ENCODE data around the gene NPAS3.

The NPAS3 gene

DNA sequence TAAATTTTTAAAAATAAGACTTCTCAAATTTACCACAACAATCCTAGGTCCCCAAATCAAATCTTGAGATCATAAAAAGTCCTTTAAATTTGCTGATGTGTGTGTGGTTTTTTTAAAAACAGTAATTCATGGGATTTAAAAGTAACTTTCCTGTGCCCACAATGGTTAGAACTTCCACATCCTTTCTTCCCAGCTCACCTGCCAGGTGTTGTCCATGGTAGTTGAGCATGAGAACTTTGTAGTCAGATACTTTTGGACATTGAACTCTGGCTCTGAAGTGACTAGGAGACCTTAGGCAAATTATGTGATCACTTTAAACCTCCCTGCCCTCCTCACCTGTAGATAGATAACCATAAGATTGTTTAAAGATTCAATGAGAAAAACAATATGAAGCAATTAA, 253.2 kb downstream of the NPAS3 start:
- no peak for DNase-seq

DNA sequence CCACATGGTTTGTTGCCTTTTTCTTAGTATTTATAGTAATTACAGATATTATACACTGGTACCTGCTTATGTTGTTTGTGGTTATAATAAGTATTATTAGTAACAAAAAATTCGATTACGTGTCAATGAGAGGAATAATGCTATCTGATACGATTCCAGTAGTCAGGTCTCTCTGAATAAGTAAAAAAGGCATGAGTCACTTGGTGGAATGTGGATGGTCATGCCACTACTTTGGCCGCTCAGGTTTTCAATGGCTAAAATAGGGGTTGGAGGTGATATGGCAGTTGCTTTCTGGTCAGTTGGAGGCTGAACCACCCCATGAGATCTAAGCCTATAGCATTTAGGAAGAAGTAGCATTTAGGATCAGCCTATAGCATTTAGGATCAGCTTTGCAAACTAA, 255.9 kb downstream of the NPAS3 start:
- DNase-seq: no peak

DNA sequence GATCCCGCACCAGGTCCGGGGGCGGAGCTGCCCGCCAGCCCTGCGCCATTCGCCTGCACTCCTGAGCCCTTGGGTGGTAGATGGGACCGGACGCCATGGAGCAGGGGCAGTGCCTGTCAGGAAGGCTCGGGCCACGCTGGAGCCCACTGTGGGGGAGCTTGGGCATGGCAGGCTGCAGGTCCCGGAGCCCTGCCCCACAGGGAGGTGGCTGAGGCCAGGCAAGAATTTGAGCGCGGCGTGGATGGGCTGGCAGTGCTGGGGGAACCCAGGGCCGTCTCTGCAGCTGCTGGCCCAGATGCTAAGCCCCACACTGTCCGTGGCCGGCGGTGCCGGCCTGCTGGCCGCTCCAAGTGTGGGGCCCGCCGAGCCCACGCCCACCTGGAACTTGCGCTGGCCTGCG, 260.0 kb downstream of the NPAS3 start:
- no peak for DNase-seq

DNA sequence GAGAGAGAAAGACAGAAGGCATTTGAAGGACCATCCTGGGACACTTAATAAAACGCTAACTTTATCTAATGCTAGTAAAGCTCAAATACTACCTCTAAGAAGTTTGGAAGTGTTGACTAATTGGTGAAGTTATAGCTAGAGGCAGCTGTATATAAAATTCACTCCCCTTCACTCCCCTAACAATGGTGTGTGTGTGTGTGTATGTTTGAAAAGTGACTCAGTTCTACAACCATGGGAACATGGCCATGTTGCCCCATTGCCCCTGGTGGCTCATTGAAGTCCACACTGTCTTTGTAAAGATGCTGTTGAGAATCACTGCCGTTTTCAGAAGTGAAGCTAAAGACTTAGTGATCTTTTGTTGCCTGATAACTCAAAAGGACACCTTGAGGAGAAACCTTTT, 262.4 kb downstream of the NPAS3 start:
- no peak for DNase-seq

DNA sequence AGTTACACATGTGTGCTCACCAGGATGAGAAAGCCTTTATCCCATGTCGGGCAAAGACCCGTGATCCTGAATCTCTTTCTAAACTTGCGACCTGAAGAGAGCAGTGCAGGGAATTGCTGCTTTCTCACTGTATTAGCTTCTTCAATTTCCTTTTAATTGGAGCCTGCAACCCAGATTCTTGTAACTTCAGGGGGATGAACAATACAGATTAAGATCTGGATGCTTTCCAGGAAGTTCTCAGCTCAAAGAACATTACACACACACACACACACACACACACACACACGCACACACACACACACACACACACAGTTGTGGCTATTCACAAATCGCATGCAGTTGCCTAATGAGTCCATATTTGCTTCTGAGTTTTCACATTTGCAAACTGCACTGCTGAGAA, 268.3 kb downstream of the NPAS3 start:
- DNase-seq: no peak

DNA sequence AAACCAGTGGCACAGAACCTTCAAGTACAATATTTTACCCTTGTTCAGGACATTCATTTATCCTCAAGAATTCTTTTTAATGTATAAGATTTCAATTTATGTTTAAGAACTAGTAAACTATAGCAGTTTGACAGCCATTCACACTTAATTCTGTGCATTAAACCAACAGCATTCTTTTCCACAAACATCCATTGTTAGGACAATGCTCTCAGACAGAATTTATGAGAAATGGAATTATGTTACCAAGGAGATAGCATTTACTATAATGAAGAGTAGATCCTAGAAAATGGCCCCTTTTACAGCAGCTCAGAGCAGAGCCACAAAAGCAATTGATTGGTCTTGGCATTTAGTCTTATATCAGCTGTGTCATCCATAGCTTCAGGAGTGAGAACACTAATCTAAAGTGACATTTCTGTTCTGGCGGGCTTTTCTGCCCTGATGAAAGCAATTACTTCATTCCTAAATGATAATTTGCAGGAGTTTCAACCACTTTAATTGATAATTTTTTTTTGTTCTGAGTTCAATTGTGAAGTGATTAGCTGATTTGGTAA, 268.9 kb downstream of the NPAS3 start:
- no peak for DNase-seq

DNA sequence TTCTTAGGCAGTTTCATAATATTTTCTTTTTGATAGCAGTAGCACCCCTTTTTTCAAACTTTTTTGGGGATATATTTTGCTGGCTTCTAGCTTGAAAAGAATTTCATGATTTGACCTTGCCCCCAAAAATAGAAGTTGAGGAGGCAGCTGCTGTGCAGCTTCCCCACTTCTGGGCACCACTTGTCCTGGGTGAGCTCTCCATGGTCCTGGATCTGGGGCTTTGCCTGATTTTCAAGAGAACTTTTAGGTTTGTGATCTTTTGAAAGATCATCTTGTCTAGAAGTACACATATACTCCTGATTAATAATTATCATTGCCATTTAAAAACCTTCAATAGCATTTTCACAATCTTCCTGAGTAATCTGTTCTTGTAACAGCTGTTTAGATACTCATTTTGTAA, 271.6 kb downstream of the NPAS3 start:
- DNase-seq: no peak

DNA sequence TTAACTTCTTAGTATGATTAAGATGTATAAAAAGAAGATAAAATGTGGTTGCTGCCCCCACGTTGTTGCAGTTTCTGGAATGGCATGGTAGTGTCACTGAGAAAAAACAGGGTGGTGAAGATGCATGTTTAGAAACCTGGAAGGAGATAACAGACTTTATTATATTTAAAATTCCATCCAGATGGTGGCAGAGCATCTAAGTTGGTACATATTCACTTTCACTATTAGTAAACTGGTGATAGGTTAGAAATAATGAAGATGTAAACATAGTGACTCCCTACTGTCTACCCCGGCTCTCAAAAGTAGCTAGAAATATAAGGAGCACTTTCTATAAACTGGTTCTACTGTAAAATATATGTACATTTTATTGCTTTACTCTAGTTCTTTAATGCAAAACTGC, 279.3 kb downstream of the NPAS3 start:
- no peak for DNase-seq

DNA sequence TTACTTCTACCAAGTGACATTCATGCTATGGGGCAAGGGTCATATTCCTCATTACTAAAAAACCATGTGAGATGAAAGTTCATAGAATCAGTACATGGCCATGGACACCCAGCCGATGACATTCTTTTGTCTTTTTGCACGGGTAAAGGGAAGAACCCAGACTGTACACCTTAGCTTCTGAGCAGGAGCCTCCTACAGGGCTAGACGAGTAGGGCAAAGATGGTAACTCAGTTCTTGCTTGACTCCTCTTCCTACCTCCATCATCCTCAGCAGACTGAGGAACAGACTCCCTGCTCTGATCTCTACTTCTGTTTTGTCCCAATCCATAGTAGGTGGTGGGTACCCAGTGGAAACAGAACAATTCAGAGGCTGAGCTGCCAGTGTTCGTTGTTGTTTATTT, 281.3 kb downstream of the NPAS3 start:
- no peak for DNase-seq

DNA sequence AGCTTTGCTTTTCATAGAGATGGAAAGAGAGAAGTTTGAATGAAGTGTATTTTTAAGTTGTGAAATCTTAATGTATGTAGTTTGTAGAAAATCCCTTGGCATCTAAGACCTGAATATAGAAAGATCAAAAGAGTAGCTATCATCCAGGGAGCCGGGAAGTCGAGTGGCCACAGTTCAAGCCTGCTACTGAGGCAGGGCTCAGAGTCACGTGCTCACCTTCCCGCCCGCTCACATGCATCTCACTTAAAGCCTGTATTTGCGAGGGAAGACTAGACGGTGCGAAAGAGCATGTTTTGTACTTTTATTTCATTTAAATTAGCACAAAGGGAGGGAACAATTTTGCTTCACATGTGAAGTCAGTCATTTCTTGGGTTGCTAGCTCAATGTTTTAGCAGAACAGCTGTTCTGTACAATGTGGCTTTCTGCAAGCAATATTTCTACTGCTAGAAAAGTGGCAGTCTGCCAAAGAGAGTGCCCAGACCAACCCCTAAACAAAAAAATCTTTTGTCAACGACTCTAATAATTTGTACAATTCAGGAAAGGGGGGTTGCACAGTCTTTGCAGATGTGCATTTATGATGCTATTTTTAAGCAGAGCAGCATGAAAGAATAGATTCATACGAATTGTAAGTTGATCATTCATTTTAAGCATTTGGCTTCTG, 290.7 kb downstream of the NPAS3 start:
- DNase-seq: no peak

DNA sequence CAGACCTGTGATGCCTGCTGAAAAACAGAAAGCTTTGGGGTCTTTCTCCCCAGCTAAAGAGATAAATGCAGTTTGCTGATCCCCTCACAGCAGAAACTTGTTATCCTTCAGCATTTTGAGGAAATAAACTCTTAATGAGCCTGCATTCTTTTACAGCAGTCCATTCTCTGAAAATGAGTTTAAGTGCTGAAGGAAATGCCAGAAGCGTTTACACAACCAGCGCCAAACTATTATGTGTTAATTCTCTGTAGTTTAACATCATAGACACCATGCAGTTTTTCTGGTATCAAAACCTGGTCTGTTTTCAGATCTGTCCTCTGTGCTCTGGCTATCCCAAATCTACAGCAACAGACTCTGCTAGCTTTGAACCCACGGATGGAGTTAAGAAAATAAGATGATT, 291.3 kb downstream of the NPAS3 start:
- DNase-seq: no peak

DNA sequence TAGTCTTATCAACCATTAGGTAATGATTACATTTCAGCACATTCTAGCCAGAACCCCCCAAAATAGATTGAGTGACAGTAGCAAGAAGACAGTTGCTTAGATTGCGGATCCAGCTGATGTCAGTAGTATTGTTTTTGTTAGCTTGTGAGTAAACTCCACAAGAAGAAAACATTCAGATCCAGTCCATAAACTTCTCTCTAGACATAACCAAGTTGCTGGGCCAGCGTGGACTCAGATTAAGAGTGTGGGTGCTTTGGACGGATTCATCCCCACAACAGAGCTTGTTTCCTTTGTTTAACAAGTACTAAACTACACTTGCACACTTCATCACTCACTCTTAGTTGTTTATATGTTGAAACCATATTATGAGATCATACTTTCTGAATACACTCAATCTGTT, 293.4 kb downstream of the NPAS3 start:
- DNase-seq: no peak

DNA sequence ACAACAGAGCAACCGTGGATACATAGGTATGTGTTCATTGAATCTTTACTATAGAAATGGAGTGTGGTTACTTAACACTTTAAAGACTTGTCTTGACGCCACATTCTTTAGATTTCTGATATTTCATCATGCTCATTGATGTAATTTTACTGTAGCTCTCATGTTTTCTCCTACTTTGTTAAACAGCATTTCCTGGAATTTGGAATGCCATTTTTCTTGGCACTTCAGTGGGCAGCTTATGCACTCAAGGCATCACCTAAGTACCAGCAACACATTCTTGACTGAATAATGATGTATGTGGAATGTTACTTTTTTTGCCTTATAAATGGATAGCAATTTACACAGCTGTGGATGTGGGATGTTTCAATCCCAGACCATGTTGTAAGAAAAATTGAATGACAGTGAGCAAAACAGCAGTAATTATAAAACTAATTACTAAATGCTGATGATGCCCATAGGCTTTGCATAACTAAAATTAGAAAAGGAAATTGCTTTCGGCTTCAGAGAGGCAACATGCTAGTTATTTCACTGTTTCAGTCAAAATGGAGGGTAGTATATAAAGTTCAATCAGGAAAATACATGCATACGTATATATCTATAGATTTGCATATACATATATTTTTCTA, 298.5 kb downstream of the NPAS3 start:
- no peak for DNase-seq

DNA sequence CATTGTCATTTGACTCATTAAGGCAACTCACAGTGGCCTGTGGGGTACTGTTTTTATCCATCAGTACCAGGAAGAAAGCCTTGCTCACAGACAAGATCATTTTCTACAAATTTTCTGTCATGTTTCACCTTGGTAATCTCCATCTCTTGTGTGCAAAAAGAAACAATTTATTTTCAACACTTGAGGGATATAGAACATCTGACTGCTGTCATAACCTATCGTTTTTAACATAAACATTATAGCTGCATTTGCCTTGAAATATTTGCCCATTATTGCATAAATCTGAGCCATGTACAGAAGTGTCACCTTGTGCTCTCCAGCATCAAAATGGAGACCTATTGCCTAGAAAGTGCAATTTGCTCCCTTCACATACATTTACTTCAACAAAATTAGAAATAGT, 300.8 kb downstream of the NPAS3 start:
- no peak for DNase-seq

DNA sequence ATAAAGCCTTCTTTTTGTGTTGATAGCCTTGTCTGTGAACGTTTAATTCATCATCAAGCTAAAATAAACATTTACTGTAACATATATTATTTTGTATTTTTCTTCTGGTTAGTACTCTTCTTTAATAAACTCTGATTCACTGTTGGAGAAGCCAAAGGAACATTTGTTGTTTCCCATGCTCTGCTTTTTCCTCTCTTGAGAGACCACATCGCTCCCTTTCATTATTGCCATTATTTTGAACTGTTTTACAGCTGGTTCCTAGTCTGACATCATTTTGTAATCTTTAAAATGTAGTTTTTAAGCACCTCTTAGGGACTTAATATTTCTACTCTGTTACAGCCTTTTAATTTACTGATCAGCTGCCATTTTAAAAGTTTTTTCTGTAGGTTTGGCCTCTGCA, 301.8 kb downstream of the NPAS3 start:
- no peak for DNase-seq

DNA sequence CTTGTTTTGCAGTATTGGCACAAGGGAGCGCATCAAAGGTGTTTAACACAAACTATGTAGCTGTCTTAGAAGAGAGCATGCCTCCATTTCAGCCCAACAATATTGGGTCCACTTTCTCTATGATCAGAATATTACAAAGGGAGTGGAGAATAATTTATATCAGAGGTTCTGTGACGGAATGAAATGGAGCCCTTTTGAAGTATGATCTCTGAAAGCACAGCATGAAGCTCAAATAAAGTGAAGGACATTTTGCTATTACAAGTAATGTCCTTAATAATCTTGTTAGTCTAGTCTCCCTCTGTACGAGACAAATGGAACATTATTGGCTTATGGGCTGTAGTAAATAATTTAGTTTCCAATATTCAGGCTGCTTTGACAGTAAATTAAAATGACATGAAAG, 302.7 kb downstream of the NPAS3 start:
- no peak for DNase-seq

DNA sequence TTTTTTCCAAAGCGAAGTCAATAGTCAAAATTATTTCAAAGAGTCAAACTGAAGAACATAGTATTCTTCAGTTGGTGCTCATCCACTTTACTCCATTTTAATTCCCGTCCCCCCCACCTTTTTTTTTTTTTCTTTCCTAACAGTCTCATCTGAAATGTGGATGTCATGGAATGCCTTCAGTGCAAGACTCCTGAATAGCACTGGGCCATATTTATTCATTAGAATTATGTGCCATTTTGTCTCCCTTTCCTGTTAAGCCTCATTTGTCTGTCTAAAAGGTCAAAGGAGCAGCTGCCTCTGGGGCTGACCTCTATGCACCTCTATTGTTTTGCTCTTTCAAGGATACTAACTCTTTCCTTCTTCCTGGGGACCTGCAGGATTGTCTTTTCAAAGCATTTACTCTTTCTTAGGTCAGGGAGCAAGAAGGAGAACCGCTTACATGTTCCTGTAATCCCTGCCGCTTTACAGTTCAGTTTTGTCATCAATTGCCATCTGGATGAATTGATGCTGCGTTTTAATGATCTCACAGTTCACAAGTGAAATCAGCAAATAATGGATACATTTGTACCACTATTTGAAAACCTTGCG, 310.6 kb downstream of the NPAS3 start:
- no peak for DNase-seq

DNA sequence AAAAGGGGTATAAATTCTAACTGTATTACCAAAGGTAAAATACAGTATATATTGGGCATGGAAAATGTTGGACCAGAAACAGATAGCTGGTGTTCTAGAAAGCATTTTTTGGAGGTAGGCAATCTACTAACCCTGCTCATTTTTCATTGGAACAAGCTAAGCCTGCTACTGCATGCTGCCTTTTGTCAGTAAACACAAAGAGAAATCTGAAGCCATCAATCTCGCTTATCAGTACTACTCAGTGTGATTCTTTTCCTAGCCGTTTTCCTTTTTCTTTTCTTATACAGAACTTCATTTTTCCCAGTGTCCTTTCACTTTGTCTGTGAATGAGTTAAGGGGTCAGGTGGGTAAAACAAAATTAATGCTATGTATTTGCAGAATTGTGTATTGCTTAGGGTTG, 312.3 kb downstream of the NPAS3 start:
- DNase-seq: no peak

DNA sequence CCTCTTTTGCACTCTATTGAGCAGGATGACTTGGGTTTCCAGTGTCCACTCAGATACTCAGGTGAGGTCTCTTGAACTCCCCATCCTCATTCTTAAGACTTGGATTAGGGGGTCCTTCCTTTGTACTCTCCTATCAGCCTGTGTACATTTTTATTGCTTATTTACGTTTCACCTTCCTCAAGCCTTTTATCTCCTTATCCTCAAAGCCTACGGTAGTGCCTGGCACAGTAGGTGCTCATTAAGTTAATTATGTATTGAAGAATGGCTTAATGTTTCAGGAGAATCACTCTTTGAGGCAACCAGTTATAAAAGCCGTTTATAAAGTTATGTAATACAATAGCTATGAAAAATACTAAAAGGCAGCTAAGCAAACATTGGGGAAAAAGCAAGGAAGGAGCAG, 315.7 kb downstream of the NPAS3 start:
- no peak for DNase-seq

DNA sequence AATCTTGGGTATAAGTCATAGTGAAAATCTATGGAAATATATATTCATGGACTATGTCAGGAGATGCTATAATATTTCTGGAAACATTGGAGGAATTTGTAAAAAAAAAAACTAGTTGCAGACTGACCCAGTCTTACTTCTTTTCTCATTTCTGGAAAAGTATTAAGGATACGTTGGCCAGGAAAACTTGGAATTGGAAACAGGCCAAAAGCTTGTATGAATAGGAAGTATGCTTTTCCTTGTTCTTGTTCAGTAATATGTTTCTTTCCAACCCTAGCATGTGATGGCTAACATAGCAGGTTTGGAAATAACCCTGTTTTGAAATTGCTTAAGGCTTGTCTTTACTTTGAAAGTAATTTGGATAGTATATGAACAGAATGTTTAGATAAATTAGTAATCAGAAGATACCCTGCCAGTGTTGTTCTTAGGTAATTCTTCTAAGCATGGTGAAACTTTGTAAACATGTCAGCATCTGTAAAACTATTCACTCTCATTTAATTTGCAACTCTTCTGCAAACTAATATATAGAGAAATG, 316.2 kb downstream of the NPAS3 start:
- DNase-seq: no peak

DNA sequence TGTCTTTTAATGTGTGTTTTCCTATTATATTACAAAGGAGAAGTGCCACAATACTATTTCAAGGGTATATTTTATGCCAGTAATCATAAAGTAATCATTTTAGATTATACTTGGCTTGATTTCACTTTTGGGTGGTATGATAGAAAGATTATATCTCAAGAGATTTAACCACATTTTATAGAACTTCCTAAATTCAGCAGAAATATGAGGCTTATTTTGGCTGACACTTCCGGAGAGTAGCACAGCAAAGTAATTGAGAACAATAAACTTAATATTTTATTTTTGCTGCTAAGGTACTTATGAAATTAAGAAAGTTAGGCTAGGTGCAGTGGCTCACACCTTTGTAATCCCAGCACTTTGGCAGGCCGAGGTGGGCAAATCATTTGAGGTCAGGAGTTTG, 319.1 kb downstream of the NPAS3 start:
- no peak for DNase-seq

DNA sequence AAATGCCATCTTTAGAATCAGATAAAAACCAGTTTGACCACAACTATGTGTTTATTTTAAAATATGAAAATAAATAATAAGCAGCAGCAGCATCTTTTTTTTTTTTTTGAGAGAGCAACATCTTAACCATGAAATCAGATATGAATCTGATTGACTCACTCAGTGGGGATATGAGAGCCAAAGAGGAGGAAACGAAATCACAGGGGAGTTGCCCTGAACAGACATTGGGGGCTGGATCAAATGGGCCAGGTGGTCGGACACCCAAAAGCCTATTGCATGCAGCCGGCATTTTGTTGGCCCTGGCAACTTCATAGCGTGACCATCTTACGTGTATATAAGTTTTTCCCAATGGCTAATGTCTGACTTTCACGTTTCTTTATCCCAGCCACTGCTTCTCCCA, 321.1 kb downstream of the NPAS3 start:
- no peak for DNase-seq

DNA sequence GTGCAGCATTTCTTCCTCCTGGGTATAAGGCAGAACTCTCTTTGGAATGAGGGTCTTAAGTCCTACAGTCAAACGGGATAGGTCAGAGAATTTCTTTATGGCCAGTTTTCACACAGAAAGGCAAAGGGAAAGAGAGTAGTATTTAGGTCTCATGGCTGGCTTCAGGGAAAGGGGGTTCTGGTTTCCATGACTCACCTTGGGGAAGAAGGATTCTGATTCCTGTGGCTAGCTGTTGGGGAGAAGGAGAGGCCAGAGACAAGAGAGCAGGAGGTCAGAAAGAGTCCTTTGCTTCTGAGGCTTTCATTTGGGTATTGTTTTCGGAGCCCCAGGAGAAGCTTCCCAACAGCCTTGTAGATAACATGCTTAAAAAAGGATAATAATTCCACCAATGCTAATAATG, 332.5 kb downstream of the NPAS3 start:
- no peak for DNase-seq

DNA sequence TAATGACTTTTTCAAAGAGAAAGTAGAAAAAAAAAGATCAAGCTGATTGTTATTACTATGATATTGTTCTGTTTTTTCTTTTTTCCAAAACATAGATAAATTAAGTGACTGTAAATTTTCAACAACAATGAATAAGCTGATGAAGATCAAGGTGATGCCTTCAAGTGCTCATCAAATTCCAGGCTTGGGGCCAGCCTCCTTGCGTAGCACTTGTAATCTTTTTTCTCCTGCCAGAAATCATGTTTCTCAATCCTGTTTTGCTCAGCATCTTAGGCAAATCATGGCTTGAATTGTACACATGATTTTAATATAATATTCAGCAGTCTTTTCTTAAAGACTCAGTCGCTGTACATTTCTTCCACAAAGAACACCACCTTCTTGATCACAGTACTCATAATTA, 333.2 kb downstream of the NPAS3 start:
- no peak for DNase-seq
